ENCODE measurements around the gene SMIM45.

- TF ChIP-seq EZH2 (IDR thresholded peaks at IDR 0.05), result no peak
- no peak for TF ChIP-seq POLR2AphosphoS5 (IDR thresholded peaks at IDR 0.05; ENCODE audit: borderline replicate concordance, low read depth, low read length)
Observed at GRCh38 chr22:42000466-42000865, 48.5 kb downstream of the SMIM45 start.
